Endothelial cell of umbilical vein (primary cell): ENCODE data around the gene HOXA11. TPM values are rescaled to one million over a fixed set of nuclear protein-coding genes. Genes with fewer than 3 reads are reported as not detected.

ENCODE experiments used
- BruUV-seq: library from RNA; stranded (reverse); fragments of 400-500 nt; replicated peaks from 2 replicates; lab custom pipeline; 2021; lab: Mats Ljungman, UMichigan
- CTCF ChIA-PET: fragments of 300-600, 350-600 bp; sonication (Branson Sonifier 250); formaldehyde crosslinking; loops from one replicate; lab custom pipeline; 2021; ENCODE audit warnings: antibody characterized with exemption, inconsistent platforms; lab: Charles Lee
- POLR2A ChIA-PET: fragments of 300-600, 350-600 bp; sonication (Branson Sonifier 250); formaldehyde crosslinking; loops from one replicate; lab custom pipeline; 2021; ENCODE audit warnings: antibody characterized with exemption, inconsistent platforms; lab: Charles Lee
- DNase-seq: peaks from one replicate; pipeline ENCODE4 v3.0.0-alpha.2; 2011; ENCODE audit warnings: low read depth, low spot score
- FAIRE-seq: peaks from 2 replicates; lab custom pipeline; 2011; peaks lifted over from hg19 to GRCh38; lab: Jason Lieb, UNC
- H2AFZ ChIP-seq: 2 replicates; pipeline ENCODE4 v1.6.0; 2012; ENCODE audit warnings: low read depth, low read length, control low read depth, inconsistent platforms
- H3K27ac ChIP-seq: 2 replicates; pipeline ENCODE4 v1.5.1; 2011; ENCODE audit warnings: low read depth, mild to moderate bottlenecking, control low read depth, low read length, moderate library complexity; ENCODE audit not compliant: insufficient read depth
- H3K27me3 ChIP-seq, 2 experiments: 2 replicates each; pipeline versions ENCODE4 v1.6.0 to v1.6.1; 2011; ENCODE audit warnings: low read length in 2 of 2, mixed read lengths in 1 of 2; ENCODE audit not compliant: control insufficient read depth in 2 of 2, insufficient read depth in 2 of 2
- H3K36me3 ChIP-seq, 2 experiments: 2 replicates in 1 of 2; 3 replicates in 1 of 2; pipeline ENCODE4 v1.5.1; 2011; ENCODE audit warnings: low read length in 2 of 2, mild to moderate bottlenecking in 1 of 2, moderate library complexity in 1 of 2; ENCODE audit not compliant: control insufficient read depth in 2 of 2, insufficient read depth in 2 of 2; ENCODE audit errors: extremely low read depth in 1 of 2
- H3K4me1 ChIP-seq: 3 replicates; pipeline ENCODE4 v1.5.1; 2011; ENCODE audit warnings: mild to moderate bottlenecking, low read length; ENCODE audit not compliant: control insufficient read depth, insufficient read depth; ENCODE audit errors: extremely low read depth
- H3K4me2 ChIP-seq: 2 replicates; pipeline ENCODE4 v1.6.1; 2011; ENCODE audit warnings: low read length, control low read depth, mixed read lengths; ENCODE audit not compliant: insufficient read depth
- H3K4me3 ChIP-seq, 3 experiments: fragments of 200-600 bp in 1 of 3; sonication (generic), shearing (Covaris generic) in 1 of 3; replicated peaks in 1 of 3; 2 replicates each; pipeline ENCODE4 v1.5.1; 2011 to 2016; ENCODE audit warnings: control low read depth in 3 of 3, low read length in 3 of 3, mild to moderate bottlenecking in 2 of 3, inconsistent platforms in 1 of 3, low read depth in 1 of 3, moderate library complexity in 1 of 3; ENCODE audit not compliant: insufficient read depth in 1 of 3
- H3K79me2 ChIP-seq: 2 replicates; pipeline ENCODE4 v1.6.0; 2012; ENCODE audit warnings: low read length, inconsistent platforms; ENCODE audit not compliant: control insufficient read depth, insufficient read depth
- H3K9ac ChIP-seq: replicated peaks from 2 replicates; pipeline ENCODE3; 2011; ENCODE audit warnings: low read length, control low read depth; ENCODE audit not compliant: insufficient read depth; ENCODE audit errors: extremely low read depth
- H3K9me1 ChIP-seq: replicated peaks from 3 replicates; pipeline ENCODE4 v1.6.0; 2011; ENCODE audit warnings: mild to moderate bottlenecking, low read length; ENCODE audit not compliant: control insufficient read depth, insufficient read depth; ENCODE audit errors: extremely low read depth
- H3K9me3 ChIP-seq: replicated peaks from 2 replicates; pipeline ENCODE4 v1.5.1; 2012; ENCODE audit warnings: low read length, inconsistent platforms; ENCODE audit not compliant: control insufficient read depth, insufficient read depth
- H4K20me1 ChIP-seq: replicated peaks from 2 replicates; pipeline ENCODE3; 2011; ENCODE audit warnings: mild to moderate bottlenecking, low read length; ENCODE audit not compliant: control insufficient read depth, insufficient read depth; ENCODE audit errors: extremely low read depth
- EZH2 ChIP-seq: IDR thresholded peaks from 2 replicates; pipeline ENCODE4 v1.6.1; 2012; ENCODE audit warnings: borderline replicate concordance, low read depth, mild to moderate bottlenecking, moderate library complexity, low read length, inconsistent platforms; ENCODE audit not compliant: severe bottlenecking
- FOS ChIP-seq: IDR thresholded peaks from 2 replicates; pipeline ENCODE4 v1.6.1; 2011; ENCODE audit warnings: mild to moderate bottlenecking, low read length, moderate library complexity, borderline replicate concordance; ENCODE audit not compliant: insufficient read depth
- GATA2 ChIP-seq: IDR thresholded peaks from 2 replicates; pipeline ENCODE4 v1.7.0; 2011; ENCODE audit warnings: low read depth, mild to moderate bottlenecking, moderate library complexity, mixed read lengths, low read length; ENCODE audit not compliant: insufficient read length, insufficient read depth
- JUN ChIP-seq: IDR thresholded peaks from 2 replicates; pipeline ENCODE4 v1.6.1; 2011; ENCODE audit warnings: borderline replicate concordance, low read depth; ENCODE audit not compliant: insufficient read length, insufficient read depth
- MAX ChIP-seq: IDR thresholded peaks from 2 replicates; pipeline ENCODE4 v1.6.1; 2011; ENCODE audit not compliant: insufficient read depth, insufficient read length
- POLR2A ChIP-seq: IDR thresholded peaks from 2 replicates; pipeline ENCODE4 v1.6.1; 2012; ENCODE audit warnings: low read depth, mild to moderate bottlenecking, control low read depth, low read length
- POLR2AphosphoS5 ChIP-seq: IDR thresholded peaks from 2 replicates; pipeline ENCODE4 v1.6.1; 2012; ENCODE audit warnings: low read depth, mild to moderate bottlenecking, control low read depth, low read length, moderate library complexity; ENCODE audit not compliant: insufficient read depth
- dilution Hi-C: fragments of 300-500 bp; cut with MboI; formaldehyde crosslinking; loops from one replicate; pipeline ENCODE4 v1.15.0; 2019; ENCODE audit warnings: low sequenced_read_pairs; ENCODE audit not compliant: extremely low pct_ligation_motif_present
- intact Hi-C: fragments of 100-400 bp; cut with micrococcal nuclease; formaldehyde crosslinking; loops from one replicate; pipeline ENCODE4 v1.10.0; 2022
- polyA plus RNA-seq, 4 experiments: library from polyadenylated mRNA; depleted of rRNA in 3 of 4; stranded (reverse) in 3 of 4; unstranded in 1 of 4; fragments of >200 nt; gene quantifications; 2 replicates each; pipeline versions ENCODE4 v1.2.1 to v1.2.3, GENCODE V29; 2011 to 2012; ENCODE audit warnings: missing spikeins in 1 of 4
- total RNA-seq: library from RNA; stranded (reverse); gene quantifications from 2 replicates; pipeline ENCODE4 v1.2.3, GENCODE V29; 2021

HOXA11 gene
- total and polyA plus RNA-seq, 2 donors (not counting 3 experiments of a cell fraction or from before 2014, with no cell fraction given) = 10.4 to 16.7 TPM

- TF ChIP-seq FOS (no peak), POLR2AphosphoS5 (no peak), POLR2A (no peak), JUN (no peak), MAX (no peak), GATA2 (no peak), EZH2 (no peak)
- no peaks in the 10 kb centered on the region for H3K9me3 ChIP-seq
- no TSS peak for BruUV-seq
- no peak overlapping the region for H3K27ac ChIP-seq
- POLR2A ChIA-PET = no interaction called here
- no peaks in the 10 kb centered on the region for H4K20me1 ChIP-seq
- dilution Hi-C loops = no loop called here
- peaks cover 38 to 40% of the 10 kb centered on the region in 2 experiments for H3K27me3 ChIP-seq
- intact Hi-C loops = no loop called here
- FAIRE-seq (no peak), DNase-seq (no peak)
- H2AFZ ChIP-seq = no peak overlapping the region
- no peaks in the 10 kb centered on the region for H3K36me3 ChIP-seq
- H3K9me1 ChIP-seq = no peaks in the 10 kb centered on the region
- H3K9ac ChIP-seq = no peak overlapping the region
- CTCF ChIA-PET = no interaction called here
- no peaks in the 10 kb centered on the region for H3K4me1 ChIP-seq
- H3K79me2 ChIP-seq = no peaks in the 10 kb centered on the region
- no peak overlapping the region for H3K4me3 ChIP-seq
- no peak overlapping the region for H3K4me2 ChIP-seq
Measured at GRCh38 chr7:27229448-27229847, 44.4 kb upstream of the HOXA11 start.
